PC-3 (cell line): Measurements from ENCODE around the gene WNT8A. TPM values are rescaled to one million over a fixed set of nuclear protein-coding genes. Genes with fewer than 3 reads are reported as not detected.

Source experiments
- ATAC-seq: fragments of 200-7000 bp; cut with Tn5 transposase; 2 replicates; pipeline ENCODE4 v1.9.1; 2020; ENCODE audit warnings: mild to moderate bottlenecking, moderate library complexity
- BruUV-seq: library from RNA; stranded (reverse); fragments of 400-500 nt; replicated peaks from 2 replicates; lab custom pipeline; 2021; lab: Mats Ljungman, UMichigan
- CTCF ChIA-PET: fragments of 300-600 bp; sonication (Branson Sonifier 250); formaldehyde crosslinking; loops from one replicate; lab custom pipeline; 2022; ENCODE audit warnings: antibody characterized with exemption; lab: Charles Lee
- POLR2A ChIA-PET: fragments of 300-600 bp; sonication (Branson Sonifier 250); formaldehyde crosslinking; loops from one replicate; lab custom pipeline; 2022; ENCODE audit warnings: antibody characterized with exemption; ENCODE audit not compliant: unreplicated experiment; lab: Charles Lee
- DNase-seq: peaks from one replicate; pipeline ENCODE4 v3.0.0-alpha.2; 2015
- H2AFZ ChIP-seq: fragments of 300-600 bp; sonication (generic); 2 replicates; pipeline ENCODE4 v1.6.0; 2016; ENCODE audit warnings: antibody characterized with exemption, low read length
- H3F3A ChIP-seq: fragments of 300-600 bp; sonication (generic); one replicate; pipeline ENCODE4 v1.6.0; 2017; ENCODE audit warnings: antibody characterized with exemption, low read length, control low read depth, mild to moderate bottlenecking; ENCODE audit not compliant: unreplicated experiment
- H3K27ac ChIP-seq: fragments of 300-600 bp; sonication (generic); 2 replicates; pipeline ENCODE4 v1.5.1; 2016; ENCODE audit warnings: mild to moderate bottlenecking, low read length
- H3K27me3 ChIP-seq: fragments of 300-600 bp; sonication (generic); 2 replicates; pipeline ENCODE4 v1.6.1; 2016; ENCODE audit warnings: low read length, mixed read lengths
- H3K36me3 ChIP-seq: fragments of 300-600 bp; sonication (generic); 2 replicates; pipeline ENCODE4 v1.6.1; 2016; ENCODE audit warnings: low read depth, mixed run types, low read length, mixed read lengths
- H3K4me1 ChIP-seq: fragments of 300-600 bp; sonication (generic); 2 replicates; pipeline ENCODE4 v1.5.1; 2016; ENCODE audit warnings: low read length; ENCODE audit not compliant: insufficient read depth
- H3K4me2 ChIP-seq: fragments of 300-600 bp; sonication (generic); 2 replicates; pipeline ENCODE4 v1.6.0; 2016; ENCODE audit warnings: low read length
- H3K4me3 ChIP-seq: fragments of 300-600 bp; sonication (generic); 2 replicates; pipeline ENCODE4 v1.5.1; 2016; ENCODE audit warnings: mild to moderate bottlenecking, low read length, mixed read lengths
- H3K79me2 ChIP-seq: fragments of 300-600 bp; sonication (generic); 2 replicates; pipeline ENCODE4 v1.6.1; 2017; ENCODE audit warnings: low read length, mixed read lengths
- H3K9ac ChIP-seq: fragments of 300-600 bp; sonication (generic); 2 replicates; pipeline ENCODE4 v1.6.0; 2016; ENCODE audit warnings: mild to moderate bottlenecking, low read length
- H3K9me2 ChIP-seq: fragments of 300-600 bp; sonication (generic); replicated peaks from 2 replicates; pipeline ENCODE4 v1.6.1; 2016; ENCODE audit warnings: mixed run types, low read length, mixed read lengths
- H3K9me3 ChIP-seq: fragments of 300-600 bp; sonication (generic); 2 replicates; pipeline ENCODE4 v1.6.1; 2016; ENCODE audit warnings: low read length, mixed read lengths
- H4K20me1 ChIP-seq: fragments of 300-600 bp; sonication (generic); 2 replicates; pipeline ENCODE4 v1.6.1; 2016; ENCODE audit warnings: low read length, mixed read lengths
- EZH2 ChIP-seq: fragments of 300-600 bp; sonication (generic); IDR thresholded peaks from one replicate; pipeline ENCODE4 v1.6.1; 2017; ENCODE audit warnings: antibody characterized with exemption, mild to moderate bottlenecking, low read length; ENCODE audit not compliant: unreplicated experiment
- EZH2phosphoT487 ChIP-seq: fragments of 300-600 bp; sonication (generic); IDR thresholded peaks from 2 replicates; pipeline ENCODE4 v1.6.1; 2018; ENCODE audit warnings: mild to moderate bottlenecking, antibody characterized with exemption, low read length, borderline replicate concordance
- intact Hi-C: fragments of 100-400 bp; cut with micrococcal nuclease; formaldehyde crosslinking; loops from 2 replicates; pipeline ENCODE4 v1.9.0; 2023
- total RNA-seq: library from RNA; depleted of rRNA; stranded (reverse); fragments of >200 nt; gene quantifications from 2 replicates; pipeline ENCODE4 v1.2.3, GENCODE V29; 2014
- TF ChIP-seq, protein P1 (sequence below): fragments of 300-600 bp; sonication (generic); conservative IDR thresholded peaks from 2 replicates; pipeline ENCODE4 v1.5.1; 2017; ENCODE audit warnings: antibody characterized with exemption, low read depth, mild to moderate bottlenecking, low read length

The WNT8A gene
- total RNA-seq, 1 experiment from 2014 or later, result not detected

DNA sequence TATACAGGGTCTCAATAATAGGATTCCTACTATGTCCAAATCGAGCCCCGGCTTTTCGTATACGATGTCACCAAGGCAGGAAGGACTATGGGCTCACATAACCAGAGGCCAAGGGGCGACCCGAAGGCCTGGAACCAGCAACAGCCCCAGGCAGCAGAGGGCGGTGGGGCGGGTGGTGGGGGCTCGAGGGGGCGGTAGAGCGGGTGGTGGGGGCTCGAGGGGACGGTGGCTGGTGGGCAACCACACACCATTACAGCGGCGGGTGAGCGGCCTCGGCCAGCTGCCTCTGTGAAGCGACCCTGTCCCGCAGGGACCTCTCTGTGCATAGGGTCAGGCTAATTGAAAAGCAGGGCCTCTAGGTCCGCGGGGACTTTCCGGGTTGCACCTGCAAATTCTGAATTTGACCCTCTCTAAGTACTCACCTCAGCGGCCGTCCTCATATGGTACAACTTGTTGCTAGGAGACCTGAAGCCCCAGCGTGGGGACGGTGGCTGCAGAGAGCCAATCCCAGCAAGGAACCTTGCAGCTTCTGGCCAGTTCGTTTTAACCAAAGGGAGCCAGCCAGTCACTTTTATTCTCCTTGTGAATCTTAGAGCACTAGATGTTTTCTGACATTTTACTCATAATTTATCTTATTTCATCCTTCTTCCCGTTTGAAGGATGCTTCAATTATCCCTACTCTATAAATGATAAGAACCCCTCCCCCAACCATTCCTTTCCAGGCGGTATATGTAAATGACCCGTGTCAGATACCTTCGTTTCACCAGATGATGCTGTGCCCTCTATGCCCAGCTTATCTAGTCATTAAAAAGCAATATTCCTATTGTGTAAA lies 55.3 kb downstream of the WNT8A start, which contains the start of gene NME5:
Gene NME5, minus strand, starts transcription at position 480 of the 832 bp plus-strand sequence. CDS start 648 bp downstream, outside the sequence.
- ATAC-seq (peak; percentile 59), DNase-seq (peak; percentile 20)
- intact Hi-C loops, result no loop called here
- POLR2A ChIA-PET, result no interaction called here
- CTCF ChIA-PET, result no interaction called here
- Histone ChIP-seq H3K36me3 (no peaks in the 10 kb centered on the region), H3K4me1 (peaks cover 8% of the 10 kb centered on the region), H3K4me3 (peak within 1 kb of the TSS; percentile 50; the same call in 1 of the 2 replicates), H3K4me2 (peak within 1 kb of the TSS; percentile 62), H3K9me2 (no peaks in the 10 kb centered on the region), H3K9ac (no peak within 1 kb of the TSS), H3K27ac (no peak within 1 kb of the TSS), H3K79me2 (no peaks in the 10 kb centered on the region), H4K20me1 (no peaks in the 10 kb centered on the region), H3F3A (no peaks in the 10 kb centered on the region), H2AFZ (peak within 1 kb of the TSS; percentile 63), H3K27me3 (no peaks in the 10 kb centered on the region), H3K9me3 (no peaks in the 10 kb centered on the region)
- no TSS peak for BruUV-seq
- TF ChIP-seq EZH2, result no peak
- no peak for TF ChIP-seq EZH2phosphoT487
- TF ChIP-seq, protein P1, sequence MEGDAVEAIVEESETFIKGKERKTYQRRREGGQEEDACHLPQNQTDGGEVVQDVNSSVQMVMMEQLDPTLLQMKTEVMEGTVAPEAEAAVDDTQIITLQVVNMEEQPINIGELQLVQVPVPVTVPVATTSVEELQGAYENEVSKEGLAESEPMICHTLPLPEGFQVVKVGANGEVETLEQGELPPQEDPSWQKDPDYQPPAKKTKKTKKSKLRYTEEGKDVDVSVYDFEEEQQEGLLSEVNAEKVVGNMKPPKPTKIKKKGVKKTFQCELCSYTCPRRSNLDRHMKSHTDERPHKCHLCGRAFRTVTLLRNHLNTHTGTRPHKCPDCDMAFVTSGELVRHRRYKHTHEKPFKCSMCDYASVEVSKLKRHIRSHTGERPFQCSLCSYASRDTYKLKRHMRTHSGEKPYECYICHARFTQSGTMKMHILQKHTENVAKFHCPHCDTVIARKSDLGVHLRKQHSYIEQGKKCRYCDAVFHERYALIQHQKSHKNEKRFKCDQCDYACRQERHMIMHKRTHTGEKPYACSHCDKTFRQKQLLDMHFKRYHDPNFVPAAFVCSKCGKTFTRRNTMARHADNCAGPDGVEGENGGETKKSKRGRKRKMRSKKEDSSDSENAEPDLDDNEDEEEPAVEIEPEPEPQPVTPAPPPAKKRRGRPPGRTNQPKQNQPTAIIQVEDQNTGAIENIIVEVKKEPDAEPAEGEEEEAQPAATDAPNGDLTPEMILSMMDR, result no peak

DNA sequence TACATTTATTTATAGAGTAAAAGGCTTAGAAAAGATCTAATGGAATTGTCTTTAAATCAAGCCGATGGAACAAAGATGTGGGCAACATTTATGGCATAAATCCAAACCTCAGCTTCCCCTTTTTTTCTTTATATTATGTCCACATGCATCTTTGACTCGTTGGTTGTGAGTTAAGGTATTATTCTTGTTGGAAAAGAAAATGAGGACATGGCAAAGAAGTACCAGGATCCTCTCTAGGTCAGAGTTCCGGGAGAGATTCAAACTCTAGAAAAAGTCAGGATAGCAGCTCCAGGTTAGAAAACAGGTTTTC lies 55.9 kb downstream of the WNT8A start:
- no peak for DNase-seq
- intact Hi-C loops, result no loop called here
- Histone ChIP-seq H4K20me1 (no peaks in the 10 kb centered on the region), H3K4me3 (no peak overlapping the region), H3K4me2 (no peak overlapping the region), H3F3A (no peaks in the 10 kb centered on the region), H3K9ac (no peak overlapping the region), H2AFZ (no peak overlapping the region; the same call in 1 of the 2 replicates), H3K9me3 (no peaks in the 10 kb centered on the region), H3K79me2 (no peaks in the 10 kb centered on the region), H3K4me1 (peaks cover 8% of the 10 kb centered on the region), H3K27me3 (no peaks in the 10 kb centered on the region), H3K36me3 (no peaks in the 10 kb centered on the region), H3K27ac (no peak overlapping the region), H3K9me2 (no peaks in the 10 kb centered on the region)
- ChIA-PET POLR2A (no interaction called here), CTCF (no interaction called here)
- no TSS peak for BruUV-seq
- ATAC-seq, result no peak
- TF ChIP-seq EZH2phosphoT487, result no peak
- TF ChIP-seq EZH2, result no peak
- TF ChIP-seq, protein P1, result no peak

DNA sequence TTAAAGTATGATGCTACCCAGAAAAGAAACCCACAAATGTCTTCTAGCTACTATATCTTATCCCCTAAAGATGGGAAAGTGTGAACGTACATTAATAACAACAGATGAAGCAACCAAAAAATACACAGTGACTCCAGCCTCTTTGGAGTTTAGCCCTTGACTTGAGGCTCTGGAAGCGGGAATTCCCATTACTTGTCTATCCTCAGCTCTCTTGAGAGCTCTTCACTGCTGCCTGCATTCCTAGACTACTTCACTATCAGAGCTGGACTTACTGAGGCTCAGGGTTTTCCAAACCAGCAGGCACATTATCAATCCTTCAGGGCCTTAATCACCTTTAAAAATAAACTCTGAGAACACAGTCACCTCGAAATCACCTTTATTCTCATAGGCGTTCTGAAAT lies 56.4 kb downstream of the WNT8A start:
- H2AFZ ChIP-seq, result no peak overlapping the region
- H3K79me2 ChIP-seq, result no peaks in the 10 kb centered on the region
- intact Hi-C loops, result no loop called here
- TF ChIP-seq EZH2, result no peak
- no peak for TF ChIP-seq EZH2phosphoT487
- TF ChIP-seq, protein P1, result no peak
- no peak overlapping the region for H3K4me3 ChIP-seq
- ATAC-seq (no peak), DNase-seq (no peak)
- no TSS peak for BruUV-seq
- H3K9ac ChIP-seq, result no peak overlapping the region
- H3F3A ChIP-seq, result no peaks in the 10 kb centered on the region
- H3K9me2 ChIP-seq, result no peaks in the 10 kb centered on the region
- H4K20me1 ChIP-seq, result no peaks in the 10 kb centered on the region
- no peak overlapping the region for H3K27ac ChIP-seq
- CTCF ChIA-PET, result no interaction called here
- H3K9me3 ChIP-seq, result no peaks in the 10 kb centered on the region
- no peaks in the 10 kb centered on the region for H3K36me3 ChIP-seq
- H3K4me1 ChIP-seq, result peaks cover 8% of the 10 kb centered on the region
- H3K4me2 ChIP-seq, result no peak overlapping the region
- POLR2A ChIA-PET, result no interaction called here
- H3K27me3 ChIP-seq, result no peaks in the 10 kb centered on the region
